SU-DHL-6 (cell line): ENCODE data around the gene EYS.

ENCODE experiments used
- H2AFZ ChIP-seq: fragments of 200-600 bp; sonication (generic); 2 replicates; pipeline ENCODE4 v1.6.1; 2014; ENCODE audit warnings: low read depth, mild to moderate bottlenecking, moderate library complexity, mixed read lengths, antibody characterized with exemption, low read length; ENCODE audit not compliant: severe bottlenecking
- H3F3A ChIP-seq: fragments of 200-600 bp; shearing (Covaris generic); 2 replicates; pipeline ENCODE4 v1.6.0; 2016; ENCODE audit warnings: antibody characterized with exemption, mild to moderate bottlenecking; ENCODE audit not compliant: insufficient read depth
- H3K27ac ChIP-seq: fragments of 200-600 bp; sonication (generic); 2 replicates; pipeline ENCODE4 v1.5.1; 2016; ENCODE audit warnings: low read depth, mild to moderate bottlenecking, low read length, moderate library complexity, mixed read lengths
- H3K27me3 ChIP-seq: fragments of 200-600 bp; sonication (generic), shearing (Covaris generic); 2 replicates; pipeline ENCODE4 v1.6.0; 2014; ENCODE audit warnings: mild to moderate bottlenecking, low read length
- H3K36me3 ChIP-seq: fragments of 200-600 bp; sonication (generic); 2 replicates; pipeline ENCODE4 v1.6.1; 2014; ENCODE audit warnings: mild to moderate bottlenecking, low read length, mixed read lengths
- H3K4me2 ChIP-seq: fragments of 300-600, 200-600 bp; shearing (Covaris generic), sonication (generic); 2 replicates; pipeline ENCODE4 v1.6.0; 2014; ENCODE audit warnings: low read length, low read depth, mild to moderate bottlenecking; ENCODE audit not compliant: poor library complexity, severe bottlenecking
- H3K4me3 ChIP-seq: fragments of 200-600 bp; sonication (generic); 2 replicates; pipeline ENCODE4 v1.5.1; 2014; ENCODE audit warnings: antibody characterized with exemption, low read length, mild to moderate bottlenecking, mixed read lengths; ENCODE audit not compliant: insufficient read depth, poor library complexity, severe bottlenecking
- H3K79me2 ChIP-seq: fragments of 200-600 bp; sonication (generic); 2 replicates; pipeline ENCODE4 v1.6.1; 2014; ENCODE audit warnings: mild to moderate bottlenecking, low read length, moderate library complexity; ENCODE audit not compliant: insufficient read depth
- H3K9ac ChIP-seq: fragments of 200-600 bp; sonication (generic); 2 replicates; pipeline ENCODE4 v1.7.0; 2014; ENCODE audit warnings: mild to moderate bottlenecking, low read length
- H3K9me2 ChIP-seq: fragments of 200-600 bp; sonication (generic); replicated peaks from 2 replicates; pipeline ENCODE4 v1.6.1; 2014; ENCODE audit warnings: low read length; ENCODE audit not compliant: insufficient read depth
- H3K9me3 ChIP-seq: fragments of 200-600 bp; sonication (generic); 2 replicates; pipeline ENCODE4 v1.6.1; 2014; ENCODE audit warnings: low read length, mixed read lengths; ENCODE audit not compliant: insufficient read depth
- H4K20me1 ChIP-seq: fragments of 200-600 bp; sonication (generic); 2 replicates; pipeline ENCODE4 v1.6.1; 2014; ENCODE audit warnings: low read depth, mild to moderate bottlenecking, antibody characterized with exemption, low read length, moderate library complexity, mixed read lengths
- EZH2phosphoT487 ChIP-seq: fragments of 200-600 bp; sonication (generic), shearing (Covaris generic); conservative IDR thresholded peaks from 2 replicates; pipeline ENCODE4 v1.6.1; 2018; ENCODE audit warnings: mild to moderate bottlenecking, antibody characterized with exemption, low read length, moderate library complexity, mixed read lengths
- TF ChIP-seq, protein P1 (sequence below): fragments of 200-600 bp; sonication (generic); IDR thresholded peaks from one replicate; pipeline ENCODE4 v1.5.1; 2017; ENCODE audit warnings: antibody characterized with exemption, mild to moderate bottlenecking, low read length, moderate library complexity; ENCODE audit not compliant: insufficient read depth, poor library complexity, severe bottlenecking

EYS gene

GRCh38 chr6:64357430-64357829 is 1349.6 kb downstream of the EYS start:
- H3K27me3 ChIP-seq: no peaks in the 10 kb centered on the region
- no peaks in the 10 kb centered on the region for H3F3A ChIP-seq
- no peak overlapping the region for H2AFZ ChIP-seq
- H3K36me3 ChIP-seq: no peaks in the 10 kb centered on the region
- no peak overlapping the region for H3K4me3 ChIP-seq
- H3K4me2 ChIP-seq: no peak overlapping the region
- H3K9me2 ChIP-seq: no peaks in the 10 kb centered on the region
- no peaks in the 10 kb centered on the region for H3K9me3 ChIP-seq
- TF ChIP-seq EZH2phosphoT487: no peak
- TF ChIP-seq, protein P1, sequence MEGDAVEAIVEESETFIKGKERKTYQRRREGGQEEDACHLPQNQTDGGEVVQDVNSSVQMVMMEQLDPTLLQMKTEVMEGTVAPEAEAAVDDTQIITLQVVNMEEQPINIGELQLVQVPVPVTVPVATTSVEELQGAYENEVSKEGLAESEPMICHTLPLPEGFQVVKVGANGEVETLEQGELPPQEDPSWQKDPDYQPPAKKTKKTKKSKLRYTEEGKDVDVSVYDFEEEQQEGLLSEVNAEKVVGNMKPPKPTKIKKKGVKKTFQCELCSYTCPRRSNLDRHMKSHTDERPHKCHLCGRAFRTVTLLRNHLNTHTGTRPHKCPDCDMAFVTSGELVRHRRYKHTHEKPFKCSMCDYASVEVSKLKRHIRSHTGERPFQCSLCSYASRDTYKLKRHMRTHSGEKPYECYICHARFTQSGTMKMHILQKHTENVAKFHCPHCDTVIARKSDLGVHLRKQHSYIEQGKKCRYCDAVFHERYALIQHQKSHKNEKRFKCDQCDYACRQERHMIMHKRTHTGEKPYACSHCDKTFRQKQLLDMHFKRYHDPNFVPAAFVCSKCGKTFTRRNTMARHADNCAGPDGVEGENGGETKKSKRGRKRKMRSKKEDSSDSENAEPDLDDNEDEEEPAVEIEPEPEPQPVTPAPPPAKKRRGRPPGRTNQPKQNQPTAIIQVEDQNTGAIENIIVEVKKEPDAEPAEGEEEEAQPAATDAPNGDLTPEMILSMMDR: no peak
- H3K9ac ChIP-seq: no peak overlapping the region
- H4K20me1 ChIP-seq: no peaks in the 10 kb centered on the region
- H3K79me2 ChIP-seq: no peaks in the 10 kb centered on the region
- no peak overlapping the region for H3K27ac ChIP-seq

- H3K9me3 ChIP-seq: no peaks in the 10 kb centered on the region
- H3K27ac ChIP-seq: no peak overlapping the region
- H4K20me1 ChIP-seq: no peaks in the 10 kb centered on the region
- H3K79me2 ChIP-seq: no peaks in the 10 kb centered on the region
- H3K4me3 ChIP-seq: no peak overlapping the region
- no peak overlapping the region for H3K9ac ChIP-seq
- H3K9me2 ChIP-seq: no peaks in the 10 kb centered on the region
- H3F3A ChIP-seq: no peaks in the 10 kb centered on the region
- H3K27me3 ChIP-seq: no peaks in the 10 kb centered on the region
- TF ChIP-seq, protein P1: no peak
- TF ChIP-seq EZH2phosphoT487: no peak
- H2AFZ ChIP-seq: no peak overlapping the region
- H3K36me3 ChIP-seq: no peaks in the 10 kb centered on the region
- no peak overlapping the region for H3K4me2 ChIP-seq
Measured at GRCh38 chr6:64347411-64347810, 1359.6 kb downstream of the EYS start.

- Histone ChIP-seq H3K9ac (no peak overlapping the region), H3K27ac (no peak overlapping the region), H3K27me3 (no peaks in the 10 kb centered on the region), H3K4me3 (no peak overlapping the region), H3K79me2 (no peaks in the 10 kb centered on the region), H3K9me2 (no peaks in the 10 kb centered on the region), H3F3A (no peaks in the 10 kb centered on the region), H3K9me3 (no peaks in the 10 kb centered on the region), H3K36me3 (no peaks in the 10 kb centered on the region), H2AFZ (no peak overlapping the region), H4K20me1 (no peaks in the 10 kb centered on the region), H3K4me2 (no peak overlapping the region)
- TF ChIP-seq EZH2phosphoT487: no peak
- TF ChIP-seq, protein P1: no peak
Measured at GRCh38 chr6:64335195-64335594, 1371.8 kb downstream of the EYS start.
